ENCODE results near the gene NTM.

NTM gene

GRCh38 chr11:131766637-131767036 is 396.2 kb downstream of the NTM start:
- Mint-ChIP-seq H3K27me3 (ENCODE audit: low read depth) (no peaks in the 10 kb centered on the region), H3K9me3 (no peaks in the 10 kb centered on the region), H3K36me3 (ENCODE audit: low read depth) (no peaks in the 10 kb centered on the region), H3K4me1 (ENCODE audit: low read depth) (no peaks in the 10 kb centered on the region), H3K4me3 (no peak overlapping the region), H3K27ac (no peak overlapping the region)
- DNase-seq (ENCODE audit: low spot score) = no peak

- no peaks in the 10 kb centered on the region for H3K36me3 Mint-ChIP-seq (ENCODE audit: low read depth)
- H3K27ac Mint-ChIP-seq = no peak overlapping the region
- no peaks in the 10 kb centered on the region for H3K4me1 Mint-ChIP-seq (ENCODE audit: low read depth)
- no peaks in the 10 kb centered on the region for H3K27me3 Mint-ChIP-seq (ENCODE audit: low read depth)
- H3K9me3 Mint-ChIP-seq = no peaks in the 10 kb centered on the region
- no peak for DNase-seq (ENCODE audit: low spot score)
- H3K4me3 Mint-ChIP-seq = no peak overlapping the region
Observed at GRCh38 chr11:131767421-131767820, 397.0 kb downstream of the NTM start.

GRCh38 chr11:131770801-131771200 is 400.4 kb downstream of the NTM start:
- H3K27me3 Mint-ChIP-seq (ENCODE audit: low read depth) = no peaks in the 10 kb centered on the region
- H3K9me3 Mint-ChIP-seq = no peaks in the 10 kb centered on the region
- no peaks in the 10 kb centered on the region for H3K4me1 Mint-ChIP-seq (ENCODE audit: low read depth)
- H3K27ac Mint-ChIP-seq = no peak overlapping the region
- DNase-seq (ENCODE audit: low spot score) = no peak
- H3K36me3 Mint-ChIP-seq (ENCODE audit: low read depth) = no peaks in the 10 kb centered on the region
- no peak overlapping the region for H3K4me3 Mint-ChIP-seq

GRCh38 chr11:131771471-131771870 is 401.1 kb downstream of the NTM start:
- H3K4me3 Mint-ChIP-seq = no peak overlapping the region
- H3K36me3 Mint-ChIP-seq (ENCODE audit: low read depth) = no peaks in the 10 kb centered on the region
- no peak overlapping the region for H3K27ac Mint-ChIP-seq
- no peaks in the 10 kb centered on the region for H3K4me1 Mint-ChIP-seq (ENCODE audit: low read depth)
- no peaks in the 10 kb centered on the region for H3K27me3 Mint-ChIP-seq (ENCODE audit: low read depth)
- DNase-seq (ENCODE audit: low spot score) = no peak
- no peaks in the 10 kb centered on the region for H3K9me3 Mint-ChIP-seq

- H3K4me1 Mint-ChIP-seq (ENCODE audit: low read depth) = no peaks in the 10 kb centered on the region
- H3K27ac Mint-ChIP-seq = no peak overlapping the region
- H3K27me3 Mint-ChIP-seq (ENCODE audit: low read depth) = no peaks in the 10 kb centered on the region
- no peak for DNase-seq (ENCODE audit: low spot score)
- no peak overlapping the region for H3K4me3 Mint-ChIP-seq
- H3K36me3 Mint-ChIP-seq (ENCODE audit: low read depth) = no peaks in the 10 kb centered on the region
- no peaks in the 10 kb centered on the region for H3K9me3 Mint-ChIP-seq
Observed at GRCh38 chr11:131773626-131774025, 403.2 kb downstream of the NTM start.

GRCh38 chr11:131776211-131776610 is 405.8 kb downstream of the NTM start:
- Mint-ChIP-seq H3K27me3 (ENCODE audit: low read depth) (no peaks in the 10 kb centered on the region), H3K4me3 (no peak overlapping the region), H3K27ac (no peak overlapping the region), H3K36me3 (ENCODE audit: low read depth) (no peaks in the 10 kb centered on the region), H3K9me3 (no peaks in the 10 kb centered on the region), H3K4me1 (ENCODE audit: low read depth) (no peaks in the 10 kb centered on the region)
- no peak for DNase-seq (ENCODE audit: low spot score)

- peaks cover 4% of the 10 kb centered on the region for H3K4me1 Mint-ChIP-seq (ENCODE audit: low read depth)
- H3K4me3 Mint-ChIP-seq = no peak overlapping the region
- H3K36me3 Mint-ChIP-seq (ENCODE audit: low read depth) = no peaks in the 10 kb centered on the region
- no peak overlapping the region for H3K27ac Mint-ChIP-seq
- DNase-seq (ENCODE audit: low spot score) = no peak
- no peaks in the 10 kb centered on the region for H3K9me3 Mint-ChIP-seq
- no peaks in the 10 kb centered on the region for H3K27me3 Mint-ChIP-seq (ENCODE audit: low read depth)
Observed at GRCh38 chr11:131785801-131786200, 415.4 kb downstream of the NTM start.

GRCh38 chr11:131787119-131787518 is 416.7 kb downstream of the NTM start:
- Mint-ChIP-seq H3K4me1 (ENCODE audit: low read depth) (peaks cover 4% of the 10 kb centered on the region), H3K36me3 (ENCODE audit: low read depth) (no peaks in the 10 kb centered on the region), H3K9me3 (no peaks in the 10 kb centered on the region), H3K4me3 (no peak overlapping the region), H3K27me3 (ENCODE audit: low read depth) (no peaks in the 10 kb centered on the region), H3K27ac (no peak overlapping the region)
- no peak for DNase-seq (ENCODE audit: low spot score)

GRCh38 chr11:131790586-131790985 is 420.2 kb downstream of the NTM start:
- no peaks in the 10 kb centered on the region for H3K9me3 Mint-ChIP-seq
- no peaks in the 10 kb centered on the region for H3K36me3 Mint-ChIP-seq (ENCODE audit: low read depth)
- no peaks in the 10 kb centered on the region for H3K4me1 Mint-ChIP-seq (ENCODE audit: low read depth)
- H3K27ac Mint-ChIP-seq = no peak overlapping the region
- DNase-seq (ENCODE audit: low spot score) = no peak
- H3K4me3 Mint-ChIP-seq = no peak overlapping the region
- no peaks in the 10 kb centered on the region for H3K27me3 Mint-ChIP-seq (ENCODE audit: low read depth)

- Mint-ChIP-seq H3K27me3 (ENCODE audit: low read depth) (no peaks in the 10 kb centered on the region), H3K27ac (no peak overlapping the region), H3K9me3 (no peaks in the 10 kb centered on the region), H3K4me3 (no peak overlapping the region), H3K4me1 (ENCODE audit: low read depth) (no peaks in the 10 kb centered on the region), H3K36me3 (ENCODE audit: low read depth) (no peaks in the 10 kb centered on the region)
- no peak for DNase-seq (ENCODE audit: low spot score)
Observed at GRCh38 chr11:131792243-131792642, 421.8 kb downstream of the NTM start.

GRCh38 chr11:131796089-131796488 is 425.7 kb downstream of the NTM start:
- Mint-ChIP-seq H3K27me3 (ENCODE audit: low read depth) (no peaks in the 10 kb centered on the region), H3K4me3 (no peak overlapping the region), H3K4me1 (ENCODE audit: low read depth) (no peaks in the 10 kb centered on the region), H3K36me3 (ENCODE audit: low read depth) (no peaks in the 10 kb centered on the region), H3K9me3 (no peaks in the 10 kb centered on the region), H3K27ac (no peak overlapping the region)
- no peak for DNase-seq (ENCODE audit: low spot score)

GRCh38 chr11:131796541-131796940 is 426.1 kb downstream of the NTM start:
- H3K9me3 Mint-ChIP-seq = no peaks in the 10 kb centered on the region
- no peaks in the 10 kb centered on the region for H3K27me3 Mint-ChIP-seq (ENCODE audit: low read depth)
- H3K4me3 Mint-ChIP-seq = no peak overlapping the region
- H3K4me1 Mint-ChIP-seq (ENCODE audit: low read depth) = no peaks in the 10 kb centered on the region
- H3K36me3 Mint-ChIP-seq (ENCODE audit: low read depth) = no peaks in the 10 kb centered on the region
- DNase-seq (ENCODE audit: low spot score) = no peak
- no peak overlapping the region for H3K27ac Mint-ChIP-seq

GRCh38 chr11:131800452-131800851 is 430.0 kb downstream of the NTM start:
- no peaks in the 10 kb centered on the region for H3K9me3 Mint-ChIP-seq
- H3K4me1 Mint-ChIP-seq (ENCODE audit: low read depth) = no peaks in the 10 kb centered on the region
- H3K27ac Mint-ChIP-seq = no peak overlapping the region
- no peak for DNase-seq (ENCODE audit: low spot score)
- H3K4me3 Mint-ChIP-seq = no peak overlapping the region
- H3K36me3 Mint-ChIP-seq (ENCODE audit: low read depth) = no peaks in the 10 kb centered on the region
- no peaks in the 10 kb centered on the region for H3K27me3 Mint-ChIP-seq (ENCODE audit: low read depth)

GRCh38 chr11:131802440-131803115 is 432.2 kb downstream of the NTM start:
- Mint-ChIP-seq H3K27ac (no peak overlapping the region), H3K4me1 (ENCODE audit: low read depth) (no peaks in the 10 kb centered on the region), H3K36me3 (ENCODE audit: low read depth) (no peaks in the 10 kb centered on the region), H3K27me3 (ENCODE audit: low read depth) (no peaks in the 10 kb centered on the region), H3K4me3 (no peak overlapping the region), H3K9me3 (no peaks in the 10 kb centered on the region)
- DNase-seq (ENCODE audit: low spot score) = no peak

- no peaks in the 10 kb centered on the region for H3K36me3 Mint-ChIP-seq (ENCODE audit: low read depth)
- no peak for DNase-seq (ENCODE audit: low spot score)
- H3K27ac Mint-ChIP-seq = no peak overlapping the region
- H3K4me3 Mint-ChIP-seq = no peak overlapping the region
- H3K4me1 Mint-ChIP-seq (ENCODE audit: low read depth) = no peaks in the 10 kb centered on the region
- no peaks in the 10 kb centered on the region for H3K27me3 Mint-ChIP-seq (ENCODE audit: low read depth)
- no peaks in the 10 kb centered on the region for H3K9me3 Mint-ChIP-seq
Observed at GRCh38 chr11:131807876-131808275, 437.5 kb downstream of the NTM start.

All from T-helper 2 cell treated with Interferon-gamma antibody and Interleukin-4, amounts not matched to agents 5 μg/mL and 100 μg/mL, for 36 hours (primary cell).